ENCODE data around the gene FRMD6. TPM values are rescaled to one million over a fixed set of nuclear protein-coding genes. Genes with fewer than 3 reads are reported as not detected.

Gene FRMD6
- total RNA-seq, 1 donor from 2014 or later: 122 TPM

- no peak for TF ChIP-seq CTCF (conservative IDR thresholded peaks at IDR 0.05; ENCODE audit: low read depth, low read length)
- peak; percentile 87 for DNase-seq (ENCODE audit: low read depth)
- no peak overlapping the region for H3K4me3 ChIP-seq (ENCODE audit: low read depth, low read length)
These were observed 34.8 kb upstream of the FRMD6 start for GRCh38 chr14:51616724-51617409.

GRCh38 chr14:51619561-51619960, 32.1 kb upstream of the FRMD6 start:
- no peak for TF ChIP-seq CTCF (conservative IDR thresholded peaks at IDR 0.05; ENCODE audit: low read depth, low read length)
- no peak for DNase-seq (ENCODE audit: low read depth)

GRCh38 chr14:51620056-51620455, 31.7 kb upstream of the FRMD6 start:
- no peak overlapping the region for H3K4me3 ChIP-seq (ENCODE audit: low read depth, low read length)
- no peak for TF ChIP-seq CTCF (conservative IDR thresholded peaks at IDR 0.05; ENCODE audit: low read depth, low read length)

More at GRCh38 chr14:51619561-51619960, 32.1 kb upstream of the FRMD6 start:
- no peak overlapping the region for H3K4me3 ChIP-seq (ENCODE audit: low read depth, low read length)

GRCh38 chr14:51621654-51622053, 30.1 kb upstream of the FRMD6 start:
- no peak overlapping the region for H3K4me3 ChIP-seq (ENCODE audit: low read depth, low read length)
- no peak for DNase-seq (ENCODE audit: low read depth)
- TF ChIP-seq CTCF (conservative IDR thresholded peaks at IDR 0.05; ENCODE audit: low read depth, low read length): no peak

More at GRCh38 chr14:51620056-51620455, 31.7 kb upstream of the FRMD6 start:
- no peak for DNase-seq (ENCODE audit: low read depth)

GRCh38 chr14:51622376-51622775, 29.3 kb upstream of the FRMD6 start:
- TF ChIP-seq CTCF (conservative IDR thresholded peaks at IDR 0.05; ENCODE audit: low read depth, low read length): no peak
- no peak overlapping the region for H3K4me3 ChIP-seq (ENCODE audit: low read depth, low read length)
- no peak for DNase-seq (ENCODE audit: low read depth)

GRCh38 chr14:51624955-51625569, 26.6 kb upstream of the FRMD6 start:
- no peak overlapping the region for H3K4me3 ChIP-seq (ENCODE audit: low read depth, low read length)
- no peak for TF ChIP-seq CTCF (conservative IDR thresholded peaks at IDR 0.05; ENCODE audit: low read depth, low read length)
- DNase-seq (ENCODE audit: low read depth): no peak

GRCh38 chr14:51626185-51626584, 25.5 kb upstream of the FRMD6 start:
- no peak overlapping the region for H3K4me3 ChIP-seq (ENCODE audit: low read depth, low read length)
- TF ChIP-seq CTCF (conservative IDR thresholded peaks at IDR 0.05; ENCODE audit: low read depth, low read length): no peak
- DNase-seq (ENCODE audit: low read depth): no peak

All from epithelial cell of proximal tubule (primary cell).